T-helper 2 cell (primary cell): ENCODE results near the gene HOXD9.

Experiments
- DNase-seq, 5 experiments: peaks; one replicate each; pipeline versions ENCODE4 v3.0.0 to v3.0.0-alpha.2; 2012 to 2022
- total RNA-seq, 2 donors: gene quantifications; one replicate each; lab custom pipeline; 2026; lab: John Stamatoyannopoulos, UW

HOXD9 gene
- 0 reads per million in 2 donors for total RNA-seq

DNA sequence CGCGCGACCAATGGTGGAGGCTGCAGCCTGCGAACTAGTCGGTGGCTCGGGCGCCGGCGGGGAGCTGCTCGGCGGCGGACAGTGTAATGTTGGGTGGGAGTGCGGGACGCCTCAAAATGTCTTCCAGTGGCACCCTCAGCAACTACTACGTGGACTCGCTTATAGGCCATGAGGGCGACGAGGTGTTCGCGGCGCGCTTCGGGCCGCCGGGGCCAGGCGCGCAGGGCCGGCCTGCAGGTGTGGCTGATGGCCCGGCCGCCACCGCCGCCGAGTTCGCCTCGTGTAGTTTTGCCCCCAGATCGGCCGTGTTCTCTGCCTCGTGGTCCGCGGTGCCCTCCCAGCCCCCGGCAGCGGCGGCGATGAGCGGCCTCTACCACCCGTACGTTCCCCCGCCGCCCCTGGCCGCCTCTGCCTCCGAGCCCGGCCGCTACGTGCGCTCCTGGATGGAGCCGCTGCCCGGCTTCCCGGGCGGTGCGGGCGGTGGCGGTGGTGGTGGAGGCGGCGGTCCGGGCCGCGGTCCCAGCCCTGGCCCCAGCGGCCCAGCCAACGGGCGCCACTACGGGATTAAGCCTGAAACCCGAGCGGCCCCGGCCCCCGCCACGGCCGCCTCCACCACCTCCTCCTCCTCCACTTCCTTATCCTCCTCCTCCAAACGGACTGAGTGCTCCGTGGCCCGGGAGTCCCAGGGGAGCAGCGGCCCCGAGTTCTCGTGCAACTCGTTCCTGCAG lies at the start of gene HOXD9:
Gene HOXD9, plus strand, starts transcription at position 37 of the 728 bp plus-strand sequence. Its CDS starts 50 bp downstream, at position 87.
- DNase-seq = no peak

DNA sequence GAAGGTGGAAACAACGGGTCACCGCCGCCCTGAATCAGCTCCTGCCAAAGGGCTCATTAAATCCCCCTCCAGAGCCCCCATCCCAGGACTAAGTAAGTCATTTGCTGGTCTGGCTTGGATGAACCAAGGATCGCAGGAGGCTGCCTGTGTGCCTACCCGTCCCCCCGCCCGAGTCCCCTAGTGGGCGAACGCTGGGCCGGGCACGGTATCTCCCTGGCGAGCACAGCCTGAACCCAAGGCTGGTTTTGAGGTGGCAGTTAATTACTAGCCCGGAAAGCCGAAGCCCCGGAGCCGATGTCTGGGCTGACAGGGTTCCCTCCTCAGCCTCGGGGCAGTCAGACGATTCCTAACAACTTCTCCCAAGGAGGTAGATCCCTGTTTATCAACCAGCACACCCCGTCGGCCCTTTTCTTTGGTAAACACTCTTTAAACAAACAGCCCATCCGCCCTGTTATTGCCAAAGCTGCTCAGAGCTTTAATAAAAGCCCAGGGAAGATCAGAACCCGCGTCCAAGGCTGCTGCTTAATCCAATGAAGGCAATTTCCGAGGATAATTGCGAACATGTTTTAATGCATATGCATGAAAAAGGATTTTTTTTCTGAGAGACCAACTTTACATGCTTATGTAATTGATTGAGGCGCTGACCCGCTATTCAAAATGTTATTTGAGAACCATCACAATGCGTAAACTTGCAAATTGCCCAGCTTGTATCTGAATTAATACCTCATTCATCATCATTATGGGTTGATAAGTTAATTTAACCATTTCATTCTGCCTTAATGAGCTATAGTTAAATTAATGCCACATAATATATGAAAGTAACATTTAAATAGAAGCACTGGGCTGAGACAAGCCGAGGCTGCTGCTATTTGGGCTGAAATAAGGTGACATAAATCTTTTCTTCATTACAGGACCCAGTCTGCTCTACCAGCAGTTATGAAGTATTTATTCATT lies 49.3 kb upstream of the HOXD9 start:
- no peak for DNase-seq

DNA sequence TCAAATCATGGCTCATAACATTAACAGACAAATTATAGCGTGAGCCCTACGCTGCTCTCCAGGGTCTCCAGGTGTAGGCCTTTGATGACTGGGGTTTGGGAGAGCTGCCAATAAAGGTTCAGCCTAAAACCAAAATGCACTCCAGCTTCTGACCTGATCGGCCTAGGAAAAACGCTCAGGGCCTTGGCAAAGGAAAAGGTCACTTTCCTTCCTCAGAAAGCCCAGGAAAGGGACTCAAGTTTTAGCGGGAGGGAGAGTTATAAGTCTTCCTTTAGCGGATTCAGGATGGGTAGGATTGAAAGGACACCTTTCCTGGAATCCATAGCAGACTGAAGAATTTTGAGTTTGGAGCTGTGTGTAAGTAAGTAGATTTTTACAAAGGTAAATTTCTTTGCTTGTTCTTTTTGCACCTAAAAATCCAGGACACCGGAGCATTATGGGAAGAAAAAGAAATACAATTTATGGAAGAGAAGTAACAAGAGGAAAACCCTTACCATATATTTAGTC lies 47.5 kb upstream of the HOXD9 start:
- DNase-seq = no peak

- DNase-seq = no peak
Measured at GRCh38 chr2:176075481-176075880, 47.0 kb upstream of the HOXD9 start.

- DNase-seq = no peak
Measured at GRCh38 chr2:176076063-176076462, 46.5 kb upstream of the HOXD9 start.

DNA sequence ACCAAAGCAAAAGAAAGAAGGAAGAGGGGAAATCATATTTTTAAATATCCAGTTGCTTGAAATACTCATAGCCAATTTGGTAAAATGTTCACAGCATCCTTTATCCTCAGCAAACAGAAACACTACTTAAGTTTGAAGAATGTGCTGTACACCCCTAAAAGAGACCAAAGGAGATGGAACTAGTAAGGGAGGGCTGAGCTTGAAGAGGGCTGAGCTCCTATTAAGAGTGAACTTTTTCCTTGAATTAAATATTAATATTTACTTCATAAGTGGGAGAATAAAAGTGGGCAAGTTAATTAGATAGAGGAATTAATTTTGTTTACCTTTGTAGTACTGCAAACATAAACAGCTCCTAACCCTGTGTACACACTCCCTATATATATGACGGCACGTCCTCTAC lies 45.7 kb upstream of the HOXD9 start:
- no peak for DNase-seq

DNA sequence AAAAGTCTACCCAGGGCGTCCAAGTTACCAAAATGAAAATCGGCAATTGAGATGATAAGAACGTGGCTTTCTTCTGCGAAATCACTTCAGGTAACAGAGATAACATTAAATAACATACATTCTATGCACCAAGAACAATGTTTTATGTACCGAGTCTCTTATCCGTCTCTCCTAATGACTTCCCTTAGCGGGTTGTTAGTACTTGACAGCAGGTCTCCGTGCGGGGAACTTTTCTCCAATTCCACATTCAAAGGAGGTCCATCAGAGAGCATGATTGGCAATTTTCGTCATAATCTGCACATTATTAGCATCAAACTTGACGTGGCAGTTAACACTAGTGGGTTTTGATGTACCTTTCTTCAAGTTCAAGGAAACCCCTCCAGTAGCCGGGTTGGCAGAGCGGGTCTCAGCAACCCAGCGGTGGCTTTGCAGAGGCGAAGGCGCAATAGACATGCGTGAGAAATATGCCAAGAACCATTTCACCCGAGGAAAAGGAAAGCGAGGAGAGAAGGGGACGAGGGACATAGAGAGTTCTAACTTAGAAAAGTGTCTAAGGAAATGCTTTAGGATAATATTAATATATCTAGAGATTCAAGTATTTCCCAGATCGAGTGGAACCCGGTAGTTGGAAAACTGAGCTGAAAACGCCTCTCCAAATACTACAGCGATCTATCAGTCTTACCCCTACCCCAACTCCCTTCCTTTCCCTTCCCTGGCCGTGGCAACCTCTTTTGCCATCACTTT lies 43.8 kb upstream of the HOXD9 start:
- DNase-seq = no peak

DNA sequence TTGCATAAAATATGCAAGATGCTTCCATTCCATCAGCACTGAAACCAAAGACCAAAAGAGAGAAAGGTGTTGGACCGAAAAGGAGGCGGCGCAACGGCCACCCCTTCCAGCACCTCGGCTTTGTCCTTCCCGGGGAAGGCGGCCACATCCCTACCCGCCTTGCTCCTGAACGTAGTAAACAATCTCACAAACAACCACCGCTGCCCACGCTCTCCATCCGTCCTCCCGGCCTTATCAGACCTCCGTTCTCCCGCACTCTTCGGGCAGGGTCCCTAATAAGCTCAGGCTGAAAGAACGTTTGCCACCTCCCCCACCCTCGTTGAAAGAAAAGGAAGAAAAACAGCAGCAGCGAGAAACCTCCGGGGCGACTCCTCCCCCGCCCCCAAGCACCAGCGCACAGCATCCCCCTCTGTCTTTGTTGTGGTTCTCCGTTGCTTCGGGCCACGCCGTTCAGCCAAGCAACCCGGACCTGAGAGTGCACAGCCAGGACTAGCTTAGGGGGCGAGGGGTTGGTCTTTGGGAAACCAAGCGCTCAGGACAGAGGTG lies 43.2 kb upstream of the HOXD9 start:
- DNase-seq = no peak

DNA sequence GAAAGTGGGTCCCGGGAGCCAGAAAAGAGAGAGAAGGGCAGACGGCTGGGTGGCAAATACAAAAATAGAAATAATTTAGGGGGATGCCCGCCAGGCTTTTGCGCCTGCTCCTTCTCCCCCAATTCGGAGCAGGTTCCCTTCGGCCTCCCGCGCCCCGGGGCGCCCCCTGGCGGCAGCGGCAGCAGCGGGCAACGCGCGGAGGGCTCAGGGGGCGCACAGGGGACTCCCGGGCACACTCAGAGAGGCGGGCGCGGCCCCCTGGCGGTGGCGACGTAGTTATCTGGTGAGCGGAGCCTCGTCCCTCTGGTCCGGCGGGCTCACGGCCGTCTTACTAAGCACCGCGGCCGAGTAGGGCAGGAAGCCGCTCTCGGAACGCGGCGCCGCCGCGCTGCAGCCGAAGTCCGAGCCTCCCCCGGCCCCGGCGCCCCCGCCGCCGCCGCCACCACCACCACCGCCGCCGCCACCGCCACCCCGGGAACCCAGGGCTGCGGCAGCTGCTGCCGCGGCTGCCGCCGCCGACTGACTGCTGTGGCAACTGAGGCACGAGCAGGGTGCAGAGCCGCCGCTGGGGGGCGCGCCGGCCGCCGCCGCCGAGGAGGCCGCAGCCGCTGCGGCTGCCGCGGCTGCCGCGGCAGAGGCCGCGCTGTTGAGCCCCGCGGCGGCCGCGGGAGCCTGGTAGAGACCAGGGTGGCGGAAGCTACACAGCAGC lies 42.5 kb upstream of the HOXD9 start:
- DNase-seq = no peak

- no peak for DNase-seq
Measured at GRCh38 chr2:176080540-176081375, 41.8 kb upstream of the HOXD9 start.

DNA sequence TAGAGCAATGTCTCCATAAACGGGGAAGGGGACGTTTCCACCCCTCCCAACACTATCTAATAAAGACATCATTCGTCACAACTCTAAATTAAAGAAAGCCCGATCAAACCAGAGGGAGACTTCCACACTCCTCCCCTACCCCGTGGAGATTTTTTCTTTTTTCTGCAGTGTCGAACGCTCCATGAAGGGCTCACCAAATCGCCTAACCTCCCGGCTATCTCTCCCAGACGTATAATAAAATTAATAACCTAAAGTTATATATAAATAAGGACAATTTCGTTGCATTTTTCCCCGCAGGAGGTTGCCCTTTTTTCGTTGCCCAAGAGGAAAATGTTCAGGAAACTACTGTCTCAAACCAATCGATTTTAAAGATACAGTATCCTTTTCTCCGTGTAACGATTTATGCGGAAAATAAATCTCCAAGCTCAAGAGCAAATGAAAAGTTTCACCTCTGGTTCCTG lies 41.1 kb upstream of the HOXD9 start:
- DNase-seq = no peak

GRCh38 chr2:176081837-176082524 lies 40.5 kb upstream of the HOXD9 start:
- no peak for DNase-seq

- no peak for DNase-seq
Measured at GRCh38 chr2:176082525-176082823, 40.0 kb upstream of the HOXD9 start.

DNA sequence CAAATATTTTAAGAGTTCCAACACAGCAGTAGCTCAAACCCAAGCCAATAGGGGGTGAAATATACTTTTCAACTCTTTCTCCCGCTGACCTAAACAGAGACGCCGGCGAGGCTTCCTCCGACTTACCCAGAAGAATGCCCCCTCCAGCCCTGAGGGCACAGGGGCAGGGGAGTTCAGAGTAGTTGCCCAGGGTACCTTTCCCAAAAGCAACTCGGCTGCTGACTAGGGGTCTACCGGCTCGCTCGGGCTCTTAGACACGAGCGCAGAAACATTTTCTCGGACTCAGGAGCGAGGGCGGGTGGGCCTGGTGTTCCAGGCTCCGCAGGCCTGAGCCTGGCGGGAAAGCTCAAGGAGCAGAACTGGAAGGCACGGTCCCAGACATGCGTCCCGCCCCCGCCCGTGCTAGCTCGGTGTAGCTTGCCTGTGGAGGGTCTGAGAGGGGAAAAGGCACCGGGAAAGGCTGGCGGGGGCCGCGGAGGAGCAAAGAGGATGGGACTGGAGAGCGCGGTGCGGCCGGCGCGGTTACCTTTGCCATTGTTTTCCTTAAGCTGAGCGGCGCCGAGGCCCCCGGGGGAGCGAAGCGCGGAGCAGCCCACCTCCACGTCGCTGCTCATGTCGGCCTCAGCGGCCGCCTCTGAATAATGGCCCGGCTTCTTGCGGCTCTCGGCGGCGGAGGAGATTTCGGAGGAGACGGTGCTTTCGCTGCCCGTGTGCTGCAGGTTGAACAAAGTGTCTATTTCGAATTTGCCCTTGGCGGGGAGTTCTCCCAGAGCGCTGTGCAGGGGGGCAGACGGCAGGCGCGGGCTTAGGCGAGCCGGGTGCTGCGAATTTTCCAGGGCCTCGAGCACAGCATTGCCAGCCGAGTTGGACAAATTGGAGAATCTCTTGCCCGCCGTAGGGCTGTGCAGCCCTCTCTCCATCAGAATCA lies 39.4 kb upstream of the HOXD9 start:
- no peak for DNase-seq

GRCh38 chr2:176083796-176084261 lies 38.7 kb upstream of the HOXD9 start, which contains the start of gene EVX2:
Gene EVX2, minus strand, starts transcription at chr2:176083962. Its CDS starts 186 bp downstream, at chr2:176083776.
- no peak for DNase-seq

DNA sequence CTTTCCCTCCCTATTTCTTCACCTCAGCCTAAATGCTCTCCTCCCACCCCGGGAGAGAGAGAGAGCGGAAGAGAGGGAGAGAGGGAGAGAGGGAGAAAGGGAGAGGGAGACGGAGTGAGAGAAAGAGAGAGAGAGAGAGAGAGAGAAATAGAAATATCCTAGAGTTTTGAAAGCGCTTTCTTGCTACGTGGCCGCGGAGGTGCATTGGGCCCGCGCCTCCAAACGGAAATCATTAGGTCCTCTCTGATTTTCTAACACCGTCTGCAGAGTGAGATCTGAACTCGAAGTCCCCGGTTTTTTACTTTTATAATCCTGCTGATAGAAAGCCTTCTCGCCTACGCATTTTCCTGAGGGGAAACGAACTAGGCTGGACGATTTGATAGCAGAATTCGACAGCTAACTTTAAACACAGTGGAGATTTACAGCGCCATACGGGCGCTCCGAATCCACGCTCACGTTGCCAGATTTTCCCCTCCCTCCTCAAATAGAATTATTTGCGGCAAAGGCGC lies 37.9 kb upstream of the HOXD9 start:
- no peak for DNase-seq

GRCh38 chr2:176085120-176085788 lies 37.3 kb upstream of the HOXD9 start:
- DNase-seq = no peak
